ENCODE measurements around the gene F5.

Gene F5

DNA sequence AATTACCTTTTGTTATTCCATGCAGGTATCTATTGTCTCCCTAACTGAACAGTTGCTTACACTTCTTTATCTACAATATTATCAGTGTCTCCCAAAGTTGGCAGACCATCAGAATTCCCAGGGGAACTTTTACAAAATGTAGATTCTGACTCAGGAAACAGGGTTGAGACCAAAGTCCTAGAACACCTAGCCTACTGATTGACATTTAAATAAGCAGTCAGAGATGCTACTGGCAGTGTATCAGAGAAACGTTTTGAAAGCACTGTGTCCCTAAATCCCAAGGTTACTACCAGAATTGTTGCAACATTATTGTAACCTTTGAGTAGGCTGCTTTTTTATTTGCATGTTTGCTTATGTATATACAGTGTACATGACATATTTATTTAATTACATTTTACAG, 1.8 kb upstream of the F5 start:
- no peak for DNase-seq (ENCODE audit: low read depth)

DNA sequence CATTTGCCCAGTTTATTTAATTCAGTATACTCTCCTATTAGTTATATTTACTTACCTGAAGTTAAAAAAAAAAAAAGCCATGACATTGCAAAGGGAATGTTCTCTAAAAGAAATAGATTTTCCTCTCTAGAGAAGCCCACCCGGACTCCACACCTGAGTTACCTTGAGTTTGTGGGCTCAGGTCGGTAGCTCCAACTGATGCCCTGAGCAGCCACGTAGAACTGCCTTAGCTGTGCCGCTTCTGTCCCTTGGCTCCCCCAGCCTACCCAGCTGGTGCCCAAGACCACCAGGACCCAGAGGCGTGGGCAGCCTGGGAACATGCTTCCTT, 250 bp downstream of the F5 start:
- no peak for DNase-seq (ENCODE audit: low read depth)

DNA sequence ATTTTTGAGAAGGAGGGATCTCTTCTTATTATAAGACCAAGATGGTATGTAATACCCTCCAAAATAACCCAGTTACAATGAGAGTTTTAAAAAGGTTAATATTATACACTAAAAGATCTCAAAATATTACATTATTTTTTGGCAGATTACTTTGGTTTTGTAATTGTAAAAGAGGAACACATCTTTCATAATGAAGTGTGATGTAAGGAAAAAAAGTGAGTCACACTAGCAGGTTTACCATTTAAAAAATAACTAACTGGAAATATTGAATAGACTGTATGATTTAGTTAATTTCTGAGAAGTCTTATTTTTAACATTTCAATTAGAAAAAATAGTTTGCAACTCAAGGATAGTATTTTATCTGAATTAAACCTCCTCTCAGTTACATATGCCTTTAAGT, 1.1 kb downstream of the F5 start:
- DNase-seq (ENCODE audit: low read depth): no peak

DNA sequence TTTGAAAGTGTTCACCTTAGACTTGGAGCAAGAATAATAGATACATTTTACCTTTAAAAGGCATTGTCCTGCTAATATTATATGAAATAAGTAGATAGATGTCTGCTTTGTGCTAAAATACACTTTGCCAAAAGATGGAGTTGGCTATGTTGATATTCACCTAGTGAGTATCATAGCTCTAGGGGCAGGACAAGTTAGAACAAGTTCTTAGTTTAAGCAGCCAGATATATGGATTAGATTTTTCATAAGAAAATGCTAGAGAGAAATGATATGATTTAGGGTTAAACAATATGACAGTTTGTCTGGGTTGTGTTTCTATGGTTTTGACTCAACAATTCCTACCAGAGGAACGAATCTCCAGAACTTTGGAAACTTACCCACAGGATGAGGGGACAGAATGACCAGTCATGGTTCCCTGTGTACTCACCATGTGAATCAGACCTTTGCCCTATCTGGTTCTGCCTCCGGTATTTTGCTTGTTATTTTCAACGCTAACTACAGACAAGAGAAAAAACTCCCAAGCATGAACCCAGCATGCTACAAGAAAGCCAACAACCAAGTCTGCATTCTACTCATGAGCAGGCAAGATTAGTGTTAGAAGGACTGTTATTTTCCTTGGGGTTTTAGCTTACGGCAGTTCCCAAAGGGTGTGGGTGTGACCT, 1.7 kb downstream of the F5 start:
- no peak for DNase-seq (ENCODE audit: low read depth)

DNA sequence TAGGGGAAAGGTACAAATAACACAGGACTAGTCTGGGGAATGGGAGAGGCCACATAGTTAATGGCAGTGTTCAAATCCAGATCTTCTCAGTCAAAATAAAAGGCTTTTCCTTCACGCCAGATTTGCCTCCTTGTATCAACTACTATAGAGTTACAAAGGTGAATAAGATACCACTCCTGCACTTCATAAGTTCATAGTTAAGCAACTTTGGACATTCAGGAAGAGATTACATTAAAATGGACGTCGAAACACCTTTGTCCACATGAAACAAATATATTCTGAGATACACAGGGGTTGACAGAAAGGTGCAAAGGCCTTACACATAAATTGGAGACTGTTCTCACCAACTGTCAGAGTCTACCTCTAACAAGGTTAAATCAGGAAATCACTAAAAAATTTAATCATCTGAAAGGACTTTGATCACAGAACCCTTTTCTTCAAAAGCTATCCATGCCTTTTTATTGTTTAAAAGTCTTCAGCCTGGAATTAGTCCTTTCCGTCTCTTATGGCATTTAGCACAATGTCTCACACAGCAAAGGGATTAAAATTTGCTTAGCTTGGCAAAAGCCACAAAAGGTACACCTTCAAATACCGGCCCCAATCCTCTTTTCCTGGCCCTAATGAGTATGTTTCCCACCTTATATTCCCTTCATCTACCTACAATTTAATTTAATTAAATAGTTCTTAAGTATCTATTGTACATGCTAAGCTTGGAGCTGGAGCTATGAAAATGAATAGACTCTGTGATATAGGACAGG, 8.1 kb downstream of the F5 start:
- DNase-seq (ENCODE audit: low read depth): no peak

DNA sequence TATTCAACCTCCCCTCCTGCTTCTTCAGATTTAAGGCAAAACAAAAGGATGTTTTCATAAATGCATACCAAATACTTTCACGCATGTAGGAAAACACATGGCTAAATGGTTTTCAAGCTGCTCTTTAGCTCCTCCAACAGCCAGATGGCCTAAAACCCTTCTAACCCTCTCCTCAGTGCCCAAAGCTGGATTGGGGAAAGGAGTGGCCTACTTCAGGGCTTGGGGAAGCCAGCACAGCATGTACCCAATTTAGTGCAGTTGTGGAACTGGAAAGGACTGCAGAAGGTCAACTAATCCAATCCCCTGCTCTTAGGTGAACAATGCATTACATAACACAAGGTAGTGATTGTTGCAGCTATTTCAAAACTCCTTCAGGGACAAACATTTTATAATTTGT, 9.3 kb downstream of the F5 start:
- DNase-seq (ENCODE audit: low read depth): no peak

DNA sequence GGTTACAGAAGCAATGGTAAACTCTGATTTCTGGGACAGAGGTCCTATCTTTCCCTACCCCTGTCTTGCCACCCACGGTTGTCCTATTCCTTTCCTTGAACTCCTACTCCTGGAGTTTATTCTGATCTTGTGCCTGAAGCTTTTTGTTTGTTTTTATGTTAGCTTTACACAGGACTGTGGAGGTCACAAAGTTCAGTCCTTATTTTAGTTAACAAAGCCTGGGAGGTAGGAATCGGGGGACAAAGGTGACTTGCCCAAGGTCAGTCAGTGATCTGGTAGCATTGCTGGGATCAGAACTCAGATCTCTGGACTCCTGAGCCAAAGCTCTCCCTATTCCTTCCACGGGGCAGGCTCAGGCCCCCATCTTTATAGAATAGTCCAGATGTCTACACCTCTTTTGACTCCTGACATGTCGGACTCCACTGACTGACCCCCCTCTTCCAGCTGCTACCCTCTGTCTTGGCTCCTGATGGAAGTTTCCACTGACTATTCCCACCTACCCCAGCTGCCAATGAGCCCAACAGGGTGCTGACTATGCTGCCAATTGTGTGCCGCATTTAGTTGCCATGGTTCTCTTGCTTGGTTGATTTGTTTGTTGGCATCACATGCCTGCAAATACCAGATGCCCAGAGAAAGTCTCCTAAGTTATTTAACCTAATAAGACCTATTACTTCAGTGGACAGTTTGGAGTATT, 9.9 kb downstream of the F5 start:
- no peak for DNase-seq (ENCODE audit: low read depth)

DNA sequence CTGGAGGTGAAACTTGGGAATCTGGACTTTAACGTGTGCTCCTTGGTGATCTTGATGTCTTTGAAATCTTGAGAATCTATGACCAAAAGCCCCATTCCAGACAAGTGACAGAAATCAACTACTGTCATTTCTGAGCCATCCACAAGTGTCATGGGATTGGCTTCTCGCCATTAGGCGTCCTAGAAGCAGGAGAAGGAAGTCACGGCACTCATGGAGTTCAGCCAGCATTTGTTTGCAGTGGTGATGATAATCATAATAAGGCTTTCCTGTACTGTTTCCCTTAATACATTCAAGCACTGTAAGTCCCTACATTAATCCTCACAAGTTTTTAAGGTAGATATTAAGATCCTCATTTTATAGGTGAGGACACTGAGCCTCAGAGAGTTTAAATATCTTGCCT, 11.9 kb downstream of the F5 start:
- DNase-seq (ENCODE audit: low read depth): no peak

DNA sequence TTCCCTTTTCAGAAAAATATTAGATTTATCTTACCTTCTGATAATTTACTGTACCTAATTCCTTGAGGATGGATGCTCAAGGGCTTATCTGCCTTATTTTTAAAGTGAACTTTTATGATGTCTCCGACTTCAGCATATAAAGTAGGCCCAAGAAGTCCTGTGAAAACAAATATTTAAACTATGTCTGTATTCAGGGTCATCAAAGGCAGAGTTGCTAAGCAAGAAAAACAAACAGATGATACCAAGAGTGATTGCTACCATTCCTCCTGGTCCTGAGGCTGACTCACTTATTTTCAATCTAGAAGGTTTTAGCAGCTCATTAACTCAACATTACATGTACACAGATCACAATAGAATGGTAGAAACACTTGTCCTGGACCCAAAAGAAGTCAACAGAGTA, 14.1 kb downstream of the F5 start:
- DNase-seq (ENCODE audit: low read depth): no peak

DNA sequence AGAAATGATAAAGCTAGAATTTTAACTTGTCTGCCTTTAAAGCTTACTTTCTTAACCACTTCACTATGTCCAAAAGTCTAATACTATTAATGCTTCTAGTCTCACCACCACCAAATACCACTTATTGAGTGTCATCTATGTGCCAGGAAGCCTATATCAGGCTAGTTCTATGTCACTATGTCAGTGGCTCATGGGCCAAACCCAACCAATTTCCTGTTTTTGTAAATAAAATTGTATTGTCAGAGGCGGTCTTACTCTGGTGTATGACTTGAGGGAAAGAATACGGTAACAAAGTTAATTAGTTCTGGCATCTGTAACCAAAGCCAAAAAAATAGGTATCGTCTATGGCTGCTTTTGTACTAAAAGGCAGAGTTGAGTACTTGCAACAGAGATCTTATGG, 14.8 kb downstream of the F5 start:
- no peak for DNase-seq (ENCODE audit: low read depth)

DNA sequence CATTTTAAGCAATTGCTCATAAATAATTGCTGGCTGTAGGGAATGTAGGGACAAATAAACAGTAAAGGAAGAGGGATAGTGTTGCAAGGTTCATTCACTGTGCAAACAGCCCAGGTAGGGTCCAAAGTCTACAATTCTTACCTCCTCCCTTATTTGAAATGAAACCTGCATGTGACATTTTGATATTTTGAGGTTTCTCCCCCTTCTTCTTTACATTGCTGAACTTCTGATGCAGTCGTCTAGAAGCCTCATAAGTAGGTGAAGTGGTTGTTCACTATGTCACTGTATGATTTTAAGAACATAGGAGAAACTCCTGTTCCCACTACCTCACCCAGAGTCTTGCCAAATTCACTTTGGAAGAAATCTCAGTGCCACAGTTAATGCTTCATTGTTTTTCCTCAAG, 16.1 kb downstream of the F5 start:
- DNase-seq (ENCODE audit: low read depth): no peak

DNA sequence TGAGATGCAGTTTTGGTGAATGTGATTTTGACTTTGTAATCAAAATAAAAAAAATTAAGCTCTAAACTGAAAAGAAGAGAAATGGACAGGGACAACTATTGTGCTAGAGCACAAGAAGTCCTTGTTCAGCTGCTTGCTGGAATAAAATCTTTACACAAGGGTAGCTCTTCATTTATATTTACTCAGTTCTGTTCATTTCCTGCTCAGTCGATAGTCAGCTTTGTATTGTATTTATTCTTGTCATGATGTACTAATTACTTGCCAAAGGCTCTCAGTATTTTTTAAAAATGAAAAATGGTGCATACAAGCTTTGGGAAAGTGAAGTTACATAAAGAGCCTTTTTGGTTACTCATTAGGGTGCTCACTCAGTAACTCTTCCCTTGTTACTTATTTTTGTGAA, 17.8 kb downstream of the F5 start:
- no peak for DNase-seq (ENCODE audit: low read depth)

DNA sequence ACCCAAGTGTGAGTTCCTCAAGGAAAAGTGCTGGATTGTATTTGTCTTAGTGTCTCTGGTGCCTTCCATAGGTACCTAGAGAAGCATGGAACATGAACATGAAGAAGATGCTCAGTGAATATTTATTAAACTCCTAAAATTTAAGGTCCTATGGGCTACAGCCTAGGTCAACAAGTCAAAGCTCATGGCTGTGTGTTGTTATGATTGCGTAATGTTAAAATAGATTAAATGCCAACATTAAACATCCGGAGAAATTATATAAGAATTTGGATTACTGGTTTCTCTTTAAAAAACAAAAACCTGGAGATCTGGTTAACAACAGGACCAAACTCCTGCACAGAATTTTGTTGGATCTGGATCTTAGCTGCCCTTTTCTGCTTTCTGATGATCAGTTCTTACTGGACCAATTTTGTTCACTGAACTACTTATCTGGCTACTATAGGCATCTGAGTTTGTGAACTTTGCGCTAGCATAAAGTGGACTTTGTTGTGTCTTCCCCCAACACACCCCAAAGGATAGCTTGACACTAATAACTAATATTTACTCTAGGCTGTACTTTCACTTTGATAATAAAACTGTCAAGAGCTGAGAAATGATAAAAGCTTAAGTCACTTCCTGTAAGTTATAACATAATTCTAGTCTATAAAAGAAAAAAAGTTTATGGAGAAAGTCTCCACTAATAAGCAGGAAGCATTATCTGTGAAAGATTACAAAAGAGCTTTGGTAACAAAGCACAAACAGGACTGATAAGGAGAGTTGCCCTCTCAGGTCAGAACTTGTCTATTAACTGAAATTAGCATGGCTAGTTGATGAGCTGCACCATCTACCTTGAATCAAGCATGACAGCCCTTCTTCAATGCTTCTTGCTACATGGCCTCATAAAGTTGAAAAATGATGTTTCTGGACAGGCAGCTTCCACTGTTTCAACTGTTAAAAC, 20.7 kb downstream of the F5 start:
- no peak for DNase-seq (ENCODE audit: low read depth)

DNA sequence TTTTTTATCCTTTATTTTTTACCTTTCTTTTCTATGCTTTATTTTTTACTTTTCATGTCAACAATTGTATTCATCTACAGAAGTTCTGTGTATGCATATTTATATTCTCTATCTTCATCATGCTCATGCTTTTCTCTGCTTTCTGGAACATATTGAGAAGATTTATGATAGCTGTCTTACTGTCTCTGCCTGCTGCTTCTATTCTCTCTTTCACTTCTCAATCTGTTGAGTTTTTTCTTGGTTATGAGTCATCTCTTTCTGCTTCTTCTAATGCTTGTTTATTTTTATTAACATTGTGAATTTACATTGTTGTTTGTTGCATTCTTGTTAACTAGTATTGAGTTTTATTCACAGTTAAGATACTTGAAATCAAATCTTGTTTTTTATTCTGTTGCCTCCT, 22.6 kb downstream of the F5 start:
- no peak for DNase-seq (ENCODE audit: low read depth)

DNA sequence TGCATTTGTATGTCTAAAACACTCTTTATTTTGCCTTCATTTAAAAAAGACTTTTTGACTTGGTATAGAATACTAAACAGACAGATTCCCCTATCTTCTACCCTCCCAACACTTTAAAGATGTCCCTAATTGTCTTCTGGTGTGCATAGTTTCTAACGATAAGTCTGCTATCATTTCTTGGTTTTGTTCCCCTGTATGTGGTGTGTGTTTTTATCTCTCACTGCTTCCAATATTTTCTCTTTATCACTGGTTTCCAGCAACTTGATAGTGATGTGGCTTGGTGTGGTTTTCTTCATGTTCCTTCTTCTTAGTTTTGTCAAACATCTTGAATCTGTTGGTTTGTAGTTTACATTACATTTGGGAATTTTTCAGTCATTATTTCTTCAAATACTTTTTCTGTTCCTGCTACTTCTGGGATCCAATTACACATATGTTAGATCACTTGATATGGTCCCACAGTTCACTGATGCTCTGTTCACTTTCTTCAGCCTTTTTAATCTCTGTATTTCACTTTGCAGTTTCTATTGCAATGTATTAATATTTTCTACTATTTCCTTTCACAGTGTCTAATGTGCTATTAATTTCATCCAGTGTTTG, 23.2 kb downstream of the F5 start:
- DNase-seq (ENCODE audit: low read depth): no peak

DNA sequence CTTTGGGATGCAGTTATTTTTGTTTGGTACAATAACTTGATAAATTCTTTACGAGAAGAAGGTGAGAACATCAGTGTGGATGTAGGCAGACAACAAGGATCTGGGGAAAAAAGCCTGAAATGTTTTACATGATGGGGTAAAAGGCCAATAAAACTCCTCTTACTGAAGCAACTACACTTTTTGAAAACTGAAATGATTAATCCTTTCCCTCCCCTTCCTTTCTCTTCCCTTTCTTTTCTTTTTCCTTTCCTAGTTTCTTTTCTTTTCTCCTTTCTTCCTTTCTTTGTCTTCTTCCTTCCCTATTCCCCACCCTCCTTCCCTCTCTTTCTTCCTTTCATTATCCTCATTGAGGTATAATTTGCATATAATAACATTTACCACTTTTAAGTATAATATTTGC, 24.6 kb downstream of the F5 start:
- DNase-seq (ENCODE audit: low read depth): no peak

DNA sequence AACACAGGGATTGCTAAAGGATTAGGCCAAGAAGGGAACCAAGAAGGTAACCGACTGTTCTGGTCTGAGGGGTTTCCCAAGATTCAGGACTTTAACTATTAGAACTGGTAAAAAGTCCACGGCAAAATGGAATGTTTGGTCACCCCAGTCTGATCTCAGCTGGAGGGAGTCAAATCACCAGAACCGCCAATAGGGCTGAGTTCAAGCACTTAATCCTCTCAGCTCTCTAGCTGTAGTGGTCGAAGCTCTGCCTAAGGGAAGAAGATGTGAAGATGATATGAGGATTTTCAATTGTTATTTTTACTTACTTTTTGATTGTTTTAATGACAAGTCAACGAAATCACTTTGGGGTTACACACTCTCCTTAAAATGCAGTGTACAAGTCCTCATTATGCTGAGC, 29.1 kb downstream of the F5 start:
- DNase-seq (ENCODE audit: low read depth): no peak

DNA sequence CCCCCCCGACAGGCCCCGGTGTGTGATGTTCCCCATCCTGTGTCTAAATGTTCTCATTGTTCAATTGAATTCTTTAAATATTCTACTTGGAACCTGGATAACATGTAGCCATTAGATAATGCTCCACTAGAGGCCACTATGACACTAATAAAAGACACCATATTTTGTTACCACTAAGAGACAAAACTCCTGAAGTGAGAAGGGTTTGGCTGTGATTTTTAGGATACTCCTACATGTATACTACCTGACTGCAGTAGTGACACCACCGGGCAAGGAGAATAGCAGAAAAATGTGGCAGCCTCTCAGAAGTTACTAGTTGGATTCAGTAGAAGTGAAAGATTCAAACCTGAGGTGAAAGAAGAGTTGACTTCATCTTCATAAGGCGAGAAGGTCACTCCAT, 36.0 kb downstream of the F5 start:
- DNase-seq (ENCODE audit: low read depth): no peak

DNA sequence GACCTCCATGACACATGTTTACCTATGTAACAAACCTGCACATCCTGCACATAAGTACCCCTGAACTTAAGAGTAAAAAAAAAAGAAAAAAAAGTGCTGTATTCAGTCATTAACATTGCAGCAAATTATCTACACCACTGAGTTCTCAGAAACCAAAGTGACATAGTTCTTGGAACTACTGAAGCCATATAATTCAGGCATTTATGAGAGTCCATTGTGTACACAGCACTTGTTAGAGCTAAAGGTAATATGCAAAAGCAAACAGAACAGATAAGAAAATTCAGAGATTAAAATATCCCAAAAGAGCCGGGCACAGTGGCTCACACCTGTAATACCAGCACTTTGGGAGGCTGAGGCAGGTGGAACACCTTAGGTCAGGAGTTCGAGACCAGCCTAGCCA, 38.0 kb downstream of the F5 start:
- DNase-seq (ENCODE audit: low read depth): no peak

DNA sequence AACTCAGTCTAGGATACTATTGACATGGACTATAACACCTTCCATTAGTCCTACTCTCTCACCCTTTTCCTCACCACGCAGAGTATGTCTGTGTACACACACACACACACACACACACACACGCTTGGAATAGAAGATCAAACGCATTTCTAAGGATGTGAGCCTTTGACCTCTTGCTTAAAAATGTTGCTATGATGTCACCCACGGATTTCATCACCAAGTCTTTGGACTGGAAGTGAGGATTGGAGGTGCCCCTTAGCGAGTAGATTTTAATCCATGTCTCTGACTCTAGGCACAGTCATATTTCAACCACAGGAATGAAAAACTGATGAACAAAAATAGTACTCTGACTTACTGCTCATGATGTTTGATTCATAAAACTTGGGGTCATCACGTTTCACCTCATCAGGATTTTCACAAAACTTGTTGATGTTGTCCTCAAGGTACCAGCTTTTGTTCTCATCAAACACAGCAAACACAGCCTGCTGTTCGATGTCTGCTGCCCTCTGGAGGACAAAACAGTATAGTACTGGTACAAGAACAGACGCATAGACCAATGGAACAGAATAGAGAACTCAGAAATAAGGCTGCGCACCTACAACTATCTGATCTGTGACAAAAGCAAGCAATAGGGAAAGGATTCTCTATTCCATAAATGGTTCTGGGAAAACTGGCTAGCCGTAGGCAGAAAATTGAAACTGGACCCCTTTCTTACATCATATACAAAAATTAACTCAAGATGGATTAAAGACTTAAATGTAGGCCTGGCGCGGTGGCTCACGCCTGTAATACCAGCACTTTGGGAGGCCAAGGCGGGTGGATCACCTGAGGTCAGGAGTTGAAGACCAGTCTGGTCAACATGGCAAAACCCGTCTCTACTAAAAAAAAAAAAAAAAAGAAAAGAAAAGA, 39.9 kb downstream of the F5 start:
- DNase-seq (ENCODE audit: low read depth): peak; percentile 69

DNA sequence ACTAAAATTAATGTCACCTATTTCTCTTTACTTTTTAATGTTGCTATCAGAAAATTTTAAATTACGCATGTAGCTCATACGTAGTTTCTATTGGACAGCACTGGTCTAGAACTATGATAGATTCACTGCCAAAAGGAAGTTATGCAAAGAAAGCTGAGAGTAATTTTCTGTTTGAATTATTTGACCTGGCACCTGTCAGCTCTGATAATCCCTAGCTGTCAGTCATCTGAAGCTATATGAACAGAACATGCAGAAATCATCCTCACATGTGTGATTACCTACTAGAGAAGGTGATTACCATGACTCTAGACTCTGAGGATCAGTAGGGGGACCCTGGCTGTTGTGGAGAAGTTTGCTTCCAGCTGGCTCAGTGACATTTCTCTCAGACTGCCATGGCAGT, 40.8 kb downstream of the F5 start:
- no peak for DNase-seq (ENCODE audit: low read depth)

Measured in HS-5 (cell line).